A549 (cell line): ENCODE results near the gene BFSP1. TPM values are rescaled to one million over a fixed set of nuclear protein-coding genes. Genes with fewer than 3 reads are reported as not detected.

Experiments
- ATAC-seq, 2 experiments: fragments of 200-7000 bp in 1 of 2; fragments of >200 bp in 1 of 2; cut with Nextera tagmentation in 1 of 2; cut with Tn5 transposase in 1 of 2; 3 replicates each; pipeline versions ENCODE4 v1.8.0 to v1.9.1; 2018 to 2020; ENCODE audit warnings: mild to moderate bottlenecking in 1 of 2, moderate library complexity in 1 of 2
- CTCF ChIA-PET: fragments of 300-600 bp; sonication (Branson Sonifier 250); formaldehyde crosslinking; extraction: SDS; loops from one replicate; lab custom pipeline; 2021; ENCODE audit warnings: antibody characterized with exemption, inconsistent platforms; lab: Yijun Ruan, JAX
- POLR2A ChIA-PET: fragments of 350-600 bp; formaldehyde crosslinking; extraction: SDS; loops from one replicate; lab custom pipeline; 2021; ENCODE audit warnings: antibody characterized with exemption, inconsistent platforms; lab: Yijun Ruan, JAX
- DNase-seq, 2 experiments: peaks; one replicate each; pipeline versions ENCODE4 v3.0.0 to v3.0.0-alpha.2; 2011 to 2016; ENCODE audit warnings: low read depth in 1 of 2, low spot score in 1 of 2
- FAIRE-seq: peaks from 2 replicates; lab custom pipeline; 2011; peaks lifted over from hg19 to GRCh38; lab: Jason Lieb, UNC
- H3K27ac ChIP-seq, 2 experiments: fragments of >200 bp; sonication (Bioruptor Twin); formaldehyde crosslinking; 3 replicates each; pipeline ENCODE4 v1.5.1; 2016 to 2017
- H3K4me1 ChIP-seq: fragments of >200 bp; sonication (Bioruptor Twin); formaldehyde crosslinking; 3 replicates; pipeline ENCODE4 v1.6.1; 2016
- H3K4me2 ChIP-seq: fragments of >200 bp; sonication (Bioruptor Twin); formaldehyde crosslinking; 3 replicates; pipeline ENCODE4 v1.6.1; 2016
- H3K4me3 ChIP-seq: fragments of >200 bp; sonication (Bioruptor Twin); formaldehyde crosslinking; 3 replicates; pipeline ENCODE4 v1.5.1; 2016
- H3K9me3 ChIP-seq: fragments of >200 bp; sonication (Bioruptor Twin); formaldehyde crosslinking; 3 replicates; pipeline ENCODE4 v1.6.1; 2016
- ATOH8 ChIP-seq: fragments of 250-450 bp; sonication (Bioruptor Pico); IDR thresholded peaks from 2 replicates; pipeline ENCODE4 v1.5.0; 2020; ENCODE audit warnings: low read depth, mild to moderate bottlenecking, moderate library complexity
- EHF ChIP-seq: fragments of 250-450 bp; sonication (Bioruptor Pico); IDR thresholded peaks from 2 replicates; pipeline ENCODE4 v1.5.0; 2020; ENCODE audit warnings: mild to moderate bottlenecking
- ELK1 ChIP-seq: fragments of 150-350 bp; IDR thresholded peaks from 2 replicates; pipeline ENCODE4 v1.6.1; 2014; ENCODE audit warnings: low read depth, mild to moderate bottlenecking, low read length
- EP300 ChIP-seq, 2 experiments: fragments of >200 bp; sonication (Bioruptor Twin); formaldehyde crosslinking; IDR thresholded peaks; 2 replicates in 1 of 2; 3 replicates in 1 of 2; pipeline ENCODE4 v1.6.1; 2016 to 2017
- ESRRA ChIP-seq: fragments of 150-350 bp; IDR thresholded peaks from 2 replicates; pipeline ENCODE4 v1.6.1; 2014; ENCODE audit warnings: mild to moderate bottlenecking, low read length, borderline replicate concordance
- GATA3 ChIP-seq: IDR thresholded peaks from 2 replicates; pipeline ENCODE4 v1.6.1; 2012; ENCODE audit warnings: borderline replicate concordance
- HEYL ChIP-seq: fragments of 250-450 bp; sonication (Bioruptor Pico); IDR thresholded peaks from 2 replicates; pipeline ENCODE4 v1.8.0; 2021; ENCODE audit warnings: mild to moderate bottlenecking, moderate library complexity
- HOXB13 ChIP-seq: fragments of 250-450 bp; sonication (Bioruptor Pico); IDR thresholded peaks from 2 replicates; pipeline ENCODE4 v1.5.0; 2020; ENCODE audit warnings: low read depth, mild to moderate bottlenecking, moderate library complexity
- JUN ChIP-seq, 2 experiments: fragments of >200 bp; sonication (Bioruptor Twin); formaldehyde crosslinking; IDR thresholded peaks; 2 replicates in 1 of 2; 3 replicates in 1 of 2; pipeline ENCODE4 v1.6.1; 2016 to 2017
- KDM1A ChIP-seq: fragments of 200-600 bp; sonication (generic); IDR thresholded peaks from 2 replicates; pipeline ENCODE4 v1.6.1; 2016; ENCODE audit warnings: low read depth, mild to moderate bottlenecking
- MAFK ChIP-seq: fragments of 450-650 bp; IDR thresholded peaks from 2 replicates; pipeline ENCODE4 v1.6.1; 2014; ENCODE audit not compliant: partially characterized antibody
- MAZ ChIP-seq: fragments of 150-350 bp; IDR thresholded peaks from 2 replicates; pipeline ENCODE4 v1.6.1; 2014; ENCODE audit warnings: antibody characterized with exemption, low read depth, low read length, borderline replicate concordance
- NR3C1 ChIP-seq: fragments of >200 bp; sonication (Bioruptor Twin); formaldehyde crosslinking; IDR thresholded peaks from 3 replicates; pipeline ENCODE4 v1.6.1; 2017
- PHF8 ChIP-seq: fragments of 200-600 bp; sonication (generic); IDR thresholded peaks from 2 replicates; pipeline ENCODE4 v1.6.1; 2016; ENCODE audit warnings: low read depth, mild to moderate bottlenecking, antibody characterized with exemption, moderate library complexity, borderline replicate concordance
- POLR2A ChIP-seq: IDR thresholded peaks from 2 replicates; pipeline ENCODE4 v1.6.1; 2012; ENCODE audit warnings: mild to moderate bottlenecking, low read length
- POLR2AphosphoS2 ChIP-seq: conservative IDR thresholded peaks from 2 replicates; pipeline ENCODE4 v1.6.1; 2012; ENCODE audit warnings: low read length, improper control_type of control experiment, inconsistent platforms
- RAD21 ChIP-seq, 2 experiments: fragments of >200 bp in 1 of 2; sonication (Bioruptor Twin) in 1 of 2; formaldehyde crosslinking in 1 of 2; IDR thresholded peaks in 1 of 2; conservative IDR thresholded peaks in 1 of 2; 2 replicates in 1 of 2; 3 replicates in 1 of 2; pipeline ENCODE4 v1.6.1; 2012 to 2018; ENCODE audit warnings: inconsistent platforms in 1 of 2
- RCOR1 ChIP-seq: fragments of 150-350 bp; IDR thresholded peaks from 2 replicates; pipeline ENCODE4 v1.6.1; 2014; ENCODE audit warnings: antibody characterized with exemption, low read length, low read depth
- SMC3 ChIP-seq: fragments of >200 bp; sonication (Bioruptor Twin); formaldehyde crosslinking; IDR thresholded peaks from 3 replicates; pipeline ENCODE4 v1.6.1; 2018; ENCODE audit warnings: inconsistent platforms
- TFCP2L1 ChIP-seq: fragments of 250-450 bp; sonication (Bioruptor Pico); IDR thresholded peaks from 2 replicates; pipeline ENCODE4 v1.5.0; 2021; ENCODE audit warnings: mild to moderate bottlenecking
- USF2 ChIP-seq: fragments of 450-650 bp; IDR thresholded peaks from 2 replicates; pipeline ENCODE4 v1.6.1; 2014; ENCODE audit warnings: antibody characterized with exemption
- ZFP36 ChIP-seq: fragments of 450-650 bp; IDR thresholded peaks from 2 replicates; pipeline ENCODE4 v1.6.1; 2014; ENCODE audit warnings: borderline replicate concordance; ENCODE audit not compliant: partially characterized antibody
- ZSCAN20 ChIP-seq: fragments of 250-450 bp; sonication (Bioruptor Pico); IDR thresholded peaks from 2 replicates; pipeline ENCODE4 v1.8.0; 2022; ENCODE audit warnings: mild to moderate bottlenecking, moderate library complexity
- whole genome bisulfite sequencing: methylation state at CpG from one replicate; pipeline ENCODE4 v1.1.6; 2017; ENCODE audit errors: missing lambda C conversion rate; 5-methylcytosine and 5-hydroxymethylcytosine counted together
- polyA plus RNA-seq, 4 experiments: library from polyadenylated mRNA; depleted of rRNA in 3 of 4; stranded (reverse); fragments of >200 nt; fragmentation: RNase III in 1 of 4; extraction: RNeasy Plus Mini Kit Qiagen cat#74134 plus additional on column Dnase treatment in 1 of 4; gene quantifications; 2 replicates in 3 of 4; 3 replicates in 1 of 4; pipeline ENCODE4 v1.2.3, GENCODE V29; 2011 to 2017

BFSP1 gene
- polyA plus RNA-seq, 2 of the 4 experiments (the other 2 are of a cell fraction) = 7.2 to 8.3 TPM

GRCh38 chr20:17525650-17526049 lies 5.5 kb downstream of the BFSP1 start:
- Histone ChIP-seq H3K27ac (no peak overlapping the region), H3K9me3 (no peaks in the 10 kb centered on the region), H3K4me1 (0 out of 3 replicates have a peak, but pooled peaks cover 4% of the 10 kb centered on the region), H3K4me3 (no peak overlapping the region), H3K4me2 (0 out of 3 replicates have a peak overlapping the region, but pooled peaks have one; percentile 9)
- TF ChIP-seq EP300 (IDR thresholded peaks at IDR 0.05) = no peak
- peak; percentile 86 for TF ChIP-seq USF2
- TF ChIP-seq NR3C1 = no peak
- TF ChIP-seq ELK1 = no peak
- TF ChIP-seq SMC3 = no peak
- TF ChIP-seq POLR2A = no peak
- no peak for TF ChIP-seq ZSCAN20 (CRISPR knock-in tag)
- TF ChIP-seq ZFP36 = no peak
- no peak for TF ChIP-seq ESRRA
- peak; percentile 46 to 75 for DNase-seq
- FAIRE-seq = peak; percentile 83
- peak; percentile 60 to 88; a peak in 5 of 6 replicates for ATAC-seq
- POLR2A ChIA-PET = no interaction called here
- CTCF ChIA-PET = interaction anchor here (0.6 to 6.2 kb wide), 3 partner anchors 20 to 598 kb away, joined by 3 to 32 read pairs (median 6); no protein-coding TSS in a partner anchor

GRCh38 chr20:17525132-17525531 lies 6.0 kb downstream of the BFSP1 start:
- DNase-seq (no peak), FAIRE-seq (no peak), ATAC-seq (no peak)
- Histone ChIP-seq H3K27ac (no peak overlapping the region), H3K9me3 (no peaks in the 10 kb centered on the region), H3K4me1 (no peaks in the 10 kb centered on the region), H3K4me2 (no peak overlapping the region), H3K4me3 (no peak overlapping the region)
- ChIA-PET CTCF (interaction anchor here (0.9 to 3.1 kb wide), 3 partner anchors 12 to 92 kb away, joined by 4 to 14 read pairs (median 6); no protein-coding TSS in a partner anchor), POLR2A (no interaction called here)
- TF ChIP-seq MAFK = peak; percentile 96
- TF ChIP-seq GATA3 = no peak
- TF ChIP-seq PHF8 = no peak
- no peak for TF ChIP-seq POLR2AphosphoS2
- no peak for TF ChIP-seq HEYL (CRISPR knock-in tag)
- WGBS = 84% methylated on average over 5 of the region's 5 CpGs

- FAIRE-seq (no peak), DNase-seq (no peak), ATAC-seq (no peak)
- TF ChIP-seq MAFK (no peak), MAZ (no peak), HOXB13 (CRISPR knock-in tag) (no peak), RCOR1 (no peak)
- CTCF ChIA-PET = interaction anchor here (0.8 to 3.1 kb wide), 10 partner anchors 12 to 414 kb away, joined by 3 to 14 read pairs (median 4); no protein-coding TSS in a partner anchor
- WGBS = 77% methylated on average over 8 of the region's 8 CpGs
- POLR2A ChIA-PET = no interaction called here
- Histone ChIP-seq H3K4me3 (no peak overlapping the region), H3K4me2 (no peak overlapping the region), H3K27ac (no peak overlapping the region), H3K9me3 (no peaks in the 10 kb centered on the region), H3K4me1 (no peaks in the 10 kb centered on the region)
Measured at GRCh38 chr20:17524560-17524959, 6.6 kb downstream of the BFSP1 start.

GRCh38 chr20:17523326-17523725 lies 7.9 kb downstream of the BFSP1 start:
- H3K4me3 ChIP-seq = no peak overlapping the region
- no peaks in the 10 kb centered on the region for H3K4me1 ChIP-seq
- FAIRE-seq = no peak
- ChIA-PET CTCF (interaction anchor here (0.6 to 3.1 kb wide), 9 partner anchors 10 to 1394 kb away, joined by 3 to 14 read pairs (median 4); no protein-coding TSS in a partner anchor), POLR2A (no interaction called here)
- DNase-seq = no peak
- no peak for ATAC-seq
- TF ChIP-seq TFCP2L1 (CRISPR knock-in tag) = no peak
- TF ChIP-seq ATOH8 (CRISPR knock-in tag) = no peak
- no peak for TF ChIP-seq KDM1A
- no peak for TF ChIP-seq RAD21 (conservative IDR thresholded peaks at IDR 0.05 in 1 of 2, IDR thresholded peaks at IDR 0.05 in 1 of 2)
- no peak for TF ChIP-seq EHF
- no peak for TF ChIP-seq JUN (IDR thresholded peaks at IDR 0.05)
- TF ChIP-seq POLR2AphosphoS2 = no peak
- H3K27ac ChIP-seq = no peak overlapping the region
- no peaks in the 10 kb centered on the region for H3K9me3 ChIP-seq
- no peak overlapping the region for H3K4me2 ChIP-seq
- WGBS = 49% methylated on average over 5 of the region's 5 CpGs
